Stimulated activated CD8-positive, alpha-beta memory T cell treated with anti-CD3 and anti-CD28 coated beads, Interleukin-12 subunit alpha, Interleukin-12 subunit beta, amount 100 ng/mL, for 24 hours (primary cell): ENCODE results near the gene ARAF.

Experiments
- DNase-seq: peaks from one replicate; pipeline ENCODE4 v3.0.0-alpha.2; 2020; ENCODE audit errors: extremely low read depth

ARAF gene

GRCh38 chrX:47620303-47620685 lies 59.3 kb downstream of the ARAF start:
- no peak for DNase-seq
